Measurements from ENCODE around the gene NCKIPSD.

- TF ChIP-seq CTCF (IDR thresholded peaks at IDR 0.05; ENCODE audit: insufficient read depth, low read depth, low read length): no peak
- no peak for TF ChIP-seq EZH2 (IDR thresholded peaks at IDR 0.05; ENCODE audit: insufficient read depth, low read length)
Measured at GRCh38 chr3:48625600-48625999, 60.1 kb downstream of the NCKIPSD start.

Measured in astrocyte (in vitro differentiated cells and primary cell).